Fibroblast of lung (primary cell): ENCODE measurements around the gene LRIT3. TPM values are rescaled to one million over a fixed set of nuclear protein-coding genes. Genes with fewer than 3 reads are reported as not detected.
A peak's percentile ranks its signal among the peaks of the same experiment; 100 is the strongest.

ENCODE experiments used
- DNase-seq, 2 donors: peaks; one replicate each; pipeline versions ENCODE4 v3.0.0 to v3.0.0-alpha.2; 2010; ENCODE audit warnings: low read depth in 2 of 2
- H2AFZ ChIP-seq: 2 replicates; pipeline ENCODE4 v1.5.1; 2012; ENCODE audit warnings: low read length, control low read depth, inconsistent platforms
- H3K27ac ChIP-seq: 2 replicates; pipeline ENCODE4 v1.5.1; 2011; ENCODE audit warnings: low read length, control low read depth; ENCODE audit not compliant: insufficient read depth
- H3K27me3 ChIP-seq: 2 replicates; pipeline ENCODE4 v1.5.1; 2011; ENCODE audit warnings: mild to moderate bottlenecking, low read length; ENCODE audit not compliant: control insufficient read depth, insufficient read depth
- H3K36me3 ChIP-seq: 2 replicates; pipeline ENCODE4 v1.5.1; 2011; ENCODE audit warnings: low read length; ENCODE audit not compliant: control insufficient read depth, insufficient read depth
- H3K4me1 ChIP-seq: 2 replicates; pipeline ENCODE4 v1.5.1; 2011; ENCODE audit warnings: low read length; ENCODE audit not compliant: control insufficient read depth, insufficient read depth; ENCODE audit errors: extremely low read depth
- H3K4me2 ChIP-seq: 2 replicates; pipeline ENCODE4 v1.5.1; 2011; ENCODE audit warnings: low read length, control low read depth; ENCODE audit not compliant: insufficient read depth; ENCODE audit errors: extremely low read depth
- H3K4me3 ChIP-seq, 4 experiments: fragments of 200-600 bp in 1 of 4; sonication (generic) in 1 of 4; replicated peaks in 1 of 4; 2 replicates each; pipeline ENCODE4 v1.5.1; 2011 to 2016; ENCODE audit warnings: low read length in 4 of 4, low read depth in 3 of 4, mild to moderate bottlenecking in 3 of 4, control low read depth in 2 of 4, inconsistent platforms in 1 of 4, mixed read lengths in 1 of 4; ENCODE audit not compliant: insufficient read depth in 1 of 4; ENCODE audit errors: control extremely low read depth in 1 of 4
- H3K79me2 ChIP-seq: 2 replicates; pipeline ENCODE4 v1.5.1; 2012; ENCODE audit warnings: mild to moderate bottlenecking, low read length, inconsistent platforms; ENCODE audit not compliant: control insufficient read depth, insufficient read depth
- H3K9ac ChIP-seq: 2 replicates; pipeline ENCODE4 v1.5.1; 2011; ENCODE audit warnings: mild to moderate bottlenecking, low read length, control low read depth; ENCODE audit not compliant: insufficient read depth
- H3K9me3 ChIP-seq: 2 replicates; pipeline ENCODE4 v1.5.1; 2012; ENCODE audit warnings: low read depth, low read length; ENCODE audit not compliant: control insufficient read depth, insufficient read depth
- H4K20me1 ChIP-seq: 2 replicates; pipeline ENCODE4 v1.5.1; 2011; ENCODE audit warnings: low read length; ENCODE audit not compliant: control insufficient read depth, insufficient read depth; ENCODE audit errors: extremely low read depth
- EZH2 ChIP-seq: IDR thresholded peaks from 2 replicates; pipeline ENCODE4 v1.5.1; 2012; ENCODE audit warnings: low read length, control low read depth, mild to moderate bottlenecking; ENCODE audit errors: missing control alignments
- polyA plus RNA-seq, 2 donors: library from polyadenylated mRNA; depleted of rRNA in 1 of 2; stranded (reverse) in 1 of 2; unstranded in 1 of 2; fragments of >200 nt; gene quantifications; 2 replicates each; pipeline ENCODE4 v1.2.1, GENCODE V29; 2011 to 2012; ENCODE audit warnings: missing spikeins in 1 of 2
- total RNA-seq: library from RNA; depleted of rRNA; stranded (reverse); fragments of >200 nt; gene quantifications from 2 replicates; pipeline ENCODE4 v1.2.1, GENCODE V29; 2014
- TF ChIP-seq, protein P1 (sequence below), 2 donors: IDR thresholded peaks in 1 of 2; conservative IDR thresholded peaks in 1 of 2; 1 replicate in 1 of 2; 2 replicates in 1 of 2; pipeline ENCODE4 v1.5.1; 2011 to 2012; ENCODE audit warnings: low read length in 2 of 2, control low read depth in 1 of 2, inconsistent platforms in 1 of 2, low read depth in 1 of 2, mild to moderate bottlenecking in 1 of 2

Gene LRIT3
- total and polyA plus RNA-seq, 2 donors (not counting 1 experiment from before 2014, with no cell fraction given), result under 0.01 to 0.01 TPM

DNA sequence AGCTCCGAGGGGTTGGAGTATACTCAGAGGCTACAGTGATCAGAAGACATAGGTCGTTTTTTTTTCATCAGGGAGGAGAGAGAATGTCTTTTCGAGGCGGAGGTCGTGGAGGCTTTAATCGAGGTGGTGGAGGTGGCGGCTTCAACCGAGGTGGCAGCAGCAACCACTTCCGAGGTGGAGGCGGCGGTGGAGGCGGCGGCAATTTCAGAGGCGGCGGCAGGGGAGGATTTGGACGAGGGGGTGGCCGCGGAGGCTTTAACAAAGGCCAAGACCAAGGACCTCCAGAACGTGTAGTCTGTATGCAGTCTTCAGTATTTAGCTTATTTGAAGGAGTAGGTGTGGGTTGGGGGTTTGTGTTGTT is 31.8 kb upstream of the LRIT3 start:
- Histone ChIP-seq H3K4me1 (peaks cover 2% of the 10 kb centered on the region), H3K27ac (peak overlapping the region; percentile 96), H3K27me3 (no peaks in the 10 kb centered on the region), H4K20me1 (no peaks in the 10 kb centered on the region), H3K9me3 (no peaks in the 10 kb centered on the region), H3K4me3 (peak overlapping the region; percentile 88 to 100 (median 96)), H3K9ac (peak overlapping the region; percentile 85), H3K36me3 (no peaks in the 10 kb centered on the region), H3K4me2 (peak overlapping the region; percentile 88), H3K79me2 (peaks cover 23% of the 10 kb centered on the region), H2AFZ (peak overlapping the region; percentile 99)
- DNase-seq, result no peak
- TF ChIP-seq, protein P1, sequence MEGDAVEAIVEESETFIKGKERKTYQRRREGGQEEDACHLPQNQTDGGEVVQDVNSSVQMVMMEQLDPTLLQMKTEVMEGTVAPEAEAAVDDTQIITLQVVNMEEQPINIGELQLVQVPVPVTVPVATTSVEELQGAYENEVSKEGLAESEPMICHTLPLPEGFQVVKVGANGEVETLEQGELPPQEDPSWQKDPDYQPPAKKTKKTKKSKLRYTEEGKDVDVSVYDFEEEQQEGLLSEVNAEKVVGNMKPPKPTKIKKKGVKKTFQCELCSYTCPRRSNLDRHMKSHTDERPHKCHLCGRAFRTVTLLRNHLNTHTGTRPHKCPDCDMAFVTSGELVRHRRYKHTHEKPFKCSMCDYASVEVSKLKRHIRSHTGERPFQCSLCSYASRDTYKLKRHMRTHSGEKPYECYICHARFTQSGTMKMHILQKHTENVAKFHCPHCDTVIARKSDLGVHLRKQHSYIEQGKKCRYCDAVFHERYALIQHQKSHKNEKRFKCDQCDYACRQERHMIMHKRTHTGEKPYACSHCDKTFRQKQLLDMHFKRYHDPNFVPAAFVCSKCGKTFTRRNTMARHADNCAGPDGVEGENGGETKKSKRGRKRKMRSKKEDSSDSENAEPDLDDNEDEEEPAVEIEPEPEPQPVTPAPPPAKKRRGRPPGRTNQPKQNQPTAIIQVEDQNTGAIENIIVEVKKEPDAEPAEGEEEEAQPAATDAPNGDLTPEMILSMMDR (conservative IDR thresholded peaks at IDR 0.05 in 1 of 2, IDR thresholded peaks at IDR 0.05 in 1 of 2; ENCODE audit: low read depth in 1 of 2, low read length in 2 of 2), result no peak
- no peak for TF ChIP-seq EZH2

DNA sequence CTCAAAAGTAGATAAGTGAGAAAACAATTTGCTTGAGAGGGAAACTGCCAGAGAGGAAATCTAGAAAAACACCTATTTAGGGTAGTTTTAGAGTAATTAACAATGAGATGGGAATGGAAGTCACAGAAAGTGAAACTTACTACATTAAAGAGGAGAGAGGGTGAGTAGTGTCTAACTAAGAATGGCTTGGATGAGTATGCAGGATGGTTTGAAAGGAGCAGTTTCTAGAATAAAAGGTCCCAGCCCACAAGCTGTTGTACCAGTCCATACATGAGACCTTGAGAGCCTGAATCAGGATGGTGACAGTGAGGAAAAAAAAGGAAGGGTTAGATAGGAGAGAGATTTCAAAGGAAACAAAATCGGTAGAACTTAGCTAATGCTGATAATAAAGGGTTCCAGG is 31.0 kb upstream of the LRIT3 start:
- H3K4me2 ChIP-seq, result peak overlapping the region; percentile 88
- no peaks in the 10 kb centered on the region for H3K36me3 ChIP-seq
- H3K4me1 ChIP-seq, result peaks cover 2% of the 10 kb centered on the region
- no peaks in the 10 kb centered on the region for H4K20me1 ChIP-seq
- H3K27me3 ChIP-seq, result no peaks in the 10 kb centered on the region
- no peak overlapping the region for H2AFZ ChIP-seq
- H3K9ac ChIP-seq, result no peak overlapping the region
- no peak for DNase-seq
- H3K9me3 ChIP-seq, result no peaks in the 10 kb centered on the region
- H3K79me2 ChIP-seq, result peaks cover 23% of the 10 kb centered on the region
- no peak overlapping the region for H3K27ac ChIP-seq
- H3K4me3 ChIP-seq, result peak overlapping the region; percentile 88 to 100 (median 96)
- TF ChIP-seq, protein P1 (conservative IDR thresholded peaks at IDR 0.05 in 1 of 2, IDR thresholded peaks at IDR 0.05 in 1 of 2; ENCODE audit: low read depth in 1 of 2, low read length in 2 of 2), result no peak
- no peak for TF ChIP-seq EZH2

DNA sequence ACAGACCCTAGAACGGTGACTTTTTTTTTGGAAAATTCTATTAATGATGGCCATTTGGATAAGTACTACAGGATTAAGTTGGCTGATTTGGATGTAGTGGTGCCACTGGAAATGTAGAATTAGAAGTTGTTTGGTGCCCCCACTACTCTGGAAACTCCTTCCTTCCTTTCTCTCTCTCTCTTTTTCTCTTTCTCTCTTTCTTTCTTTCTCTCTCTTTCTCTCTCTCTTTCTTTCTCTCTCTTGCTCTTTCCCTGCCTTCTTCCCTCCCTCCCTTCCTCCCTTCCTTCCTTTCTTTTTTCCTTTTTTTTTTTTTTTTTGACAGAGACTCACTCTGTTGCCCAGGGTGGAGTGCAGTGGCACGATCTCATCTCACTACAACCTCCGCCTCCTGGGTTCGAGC is 29.6 kb upstream of the LRIT3 start:
- H3K9ac ChIP-seq, result no peak overlapping the region
- H3K4me1 ChIP-seq, result peaks cover 2% of the 10 kb centered on the region
- TF ChIP-seq, protein P1 (conservative IDR thresholded peaks at IDR 0.05 in 1 of 2, IDR thresholded peaks at IDR 0.05 in 1 of 2; ENCODE audit: low read depth in 1 of 2, low read length in 2 of 2), result no peak
- TF ChIP-seq EZH2, result no peak
- H3K4me2 ChIP-seq, result no peak overlapping the region
- H3K9me3 ChIP-seq, result no peaks in the 10 kb centered on the region
- no peak overlapping the region for H3K4me3 ChIP-seq
- peaks cover 23% of the 10 kb centered on the region for H3K79me2 ChIP-seq
- DNase-seq, result no peak
- no peaks in the 10 kb centered on the region for H4K20me1 ChIP-seq
- no peaks in the 10 kb centered on the region for H3K36me3 ChIP-seq
- H2AFZ ChIP-seq, result no peak overlapping the region
- no peak overlapping the region for H3K27ac ChIP-seq
- H3K27me3 ChIP-seq, result no peaks in the 10 kb centered on the region
